Right kidney (tissue), 1 donor: ENCODE results near the gene KRTCAP2.
"Not testable (repeated sequence)": the region's sequence is repeated elsewhere in the genome, so short reads cannot be mapped to it uniquely, and the experiment has no call there.

Source experiments
- DNase-seq: peaks from one replicate; pipeline ENCODE4 v3.0.0-alpha.2; 2016

KRTCAP2 gene

DNA sequence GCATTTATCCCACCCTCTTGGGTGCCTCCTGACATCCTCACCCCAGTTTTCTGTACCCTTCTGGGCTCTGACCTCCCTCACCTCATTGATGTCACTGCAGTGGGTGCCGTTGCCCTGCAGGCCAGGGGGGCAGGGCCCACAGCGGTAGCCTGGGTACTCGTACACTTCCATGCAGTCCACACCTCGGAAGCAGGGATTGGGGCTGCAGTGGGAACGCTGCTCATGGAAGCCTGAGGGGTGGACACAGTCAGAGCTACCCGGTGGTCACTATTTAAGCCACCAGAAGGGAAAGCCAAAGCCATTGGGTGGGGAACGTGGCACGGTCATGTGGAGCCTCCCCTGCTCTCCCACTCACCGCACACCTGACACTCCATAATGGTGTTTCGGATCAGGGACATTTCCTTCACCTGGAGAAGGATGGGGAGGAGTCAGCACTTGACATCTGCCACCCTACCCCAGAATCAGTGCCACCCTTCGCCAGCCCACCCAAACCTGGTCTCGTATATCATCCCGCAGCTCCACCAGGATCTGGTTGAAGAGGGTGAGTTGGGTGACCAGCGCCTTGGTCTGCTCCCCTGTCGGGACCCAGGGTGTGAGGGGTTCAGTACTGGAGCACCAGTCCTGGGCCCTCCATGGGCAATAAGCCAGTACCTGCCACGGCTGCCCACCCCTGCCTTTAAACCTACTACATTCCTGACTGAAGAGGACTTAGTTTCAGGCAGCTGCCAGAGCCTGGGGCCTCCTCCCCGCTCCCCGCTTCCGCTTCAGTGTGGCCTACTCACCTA lies 29.8 kb upstream of the KRTCAP2 start:
- no peak for DNase-seq

DNA sequence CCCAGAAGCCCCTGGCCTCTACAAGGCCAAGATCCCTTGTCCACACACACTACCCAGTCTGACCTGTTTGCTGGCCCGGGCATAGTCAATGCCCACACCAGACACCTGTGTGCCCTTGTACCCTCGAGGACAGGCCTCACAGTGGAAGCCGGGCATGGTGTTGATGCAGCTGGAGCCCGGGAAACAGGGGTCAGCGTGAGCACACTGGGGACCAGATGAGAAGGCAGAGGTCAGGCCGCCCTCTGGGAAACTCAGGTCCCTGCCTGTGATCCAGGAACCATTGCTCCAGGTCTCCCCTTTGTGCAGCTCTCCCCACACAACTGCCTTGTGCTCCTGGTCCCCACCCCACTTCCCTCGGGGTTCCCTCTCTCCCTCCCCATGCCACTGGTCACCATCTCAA lies 29.1 kb upstream of the KRTCAP2 start:
- DNase-seq = no peak

DNA sequence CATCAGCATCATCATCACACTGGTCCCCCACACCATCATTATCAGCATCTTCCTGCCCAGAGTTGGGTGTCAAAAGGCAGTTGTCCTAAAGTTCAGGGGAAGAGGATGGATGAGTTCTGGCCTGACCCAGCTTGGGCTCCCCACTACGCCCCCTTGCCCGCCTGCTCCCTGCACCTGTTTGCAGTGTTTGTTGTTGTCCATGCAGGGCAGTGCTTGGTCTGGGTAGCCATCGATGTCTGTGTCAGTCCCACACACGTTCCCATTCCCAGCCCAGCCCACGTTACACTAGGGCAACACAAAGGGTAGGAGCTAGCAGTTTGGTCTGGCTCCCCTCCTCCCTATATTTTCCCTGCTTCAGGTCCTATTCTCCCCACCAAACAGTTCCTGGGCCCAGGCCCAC lies 27.8 kb upstream of the KRTCAP2 start:
- DNase-seq = no peak

DNA sequence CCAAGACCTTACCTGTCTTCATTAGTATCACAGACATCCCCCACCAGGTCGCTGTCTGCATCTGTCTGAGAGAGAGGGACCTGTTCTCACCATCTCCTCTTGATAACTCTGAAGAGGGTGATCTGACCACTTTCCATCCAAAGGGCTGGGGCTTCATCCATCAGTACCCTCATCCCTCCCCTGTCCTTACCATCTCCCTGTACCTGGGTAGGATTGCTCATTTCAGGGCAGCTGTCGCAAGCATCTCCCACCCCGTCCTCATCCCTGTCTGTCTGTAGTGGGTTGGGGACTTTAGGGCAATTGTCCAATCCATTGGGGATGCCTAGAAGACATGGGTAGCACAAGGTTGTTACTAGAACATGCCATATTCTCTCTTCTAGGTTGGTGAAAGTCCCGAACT lies 26.7 kb upstream of the KRTCAP2 start:
- no peak for DNase-seq

DNA sequence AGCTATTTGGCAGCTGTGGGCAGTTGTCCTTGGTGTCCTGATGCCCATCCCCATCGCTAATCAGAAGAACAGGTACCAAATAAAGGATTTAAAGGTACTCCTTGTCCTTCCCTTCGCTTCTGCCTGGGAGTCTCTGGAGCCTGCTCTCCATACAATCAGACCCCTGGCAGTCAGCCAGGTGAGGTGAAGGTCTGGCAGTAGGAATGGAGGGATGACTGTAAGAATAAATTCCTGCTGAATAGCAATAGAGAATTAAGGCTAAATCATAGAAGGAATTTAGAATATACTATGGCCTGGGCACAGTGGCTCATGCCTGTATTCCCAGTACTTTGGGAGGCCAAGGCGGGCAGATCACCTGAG lies 25.4 kb upstream of the KRTCAP2 start:
- no peak for DNase-seq

DNA sequence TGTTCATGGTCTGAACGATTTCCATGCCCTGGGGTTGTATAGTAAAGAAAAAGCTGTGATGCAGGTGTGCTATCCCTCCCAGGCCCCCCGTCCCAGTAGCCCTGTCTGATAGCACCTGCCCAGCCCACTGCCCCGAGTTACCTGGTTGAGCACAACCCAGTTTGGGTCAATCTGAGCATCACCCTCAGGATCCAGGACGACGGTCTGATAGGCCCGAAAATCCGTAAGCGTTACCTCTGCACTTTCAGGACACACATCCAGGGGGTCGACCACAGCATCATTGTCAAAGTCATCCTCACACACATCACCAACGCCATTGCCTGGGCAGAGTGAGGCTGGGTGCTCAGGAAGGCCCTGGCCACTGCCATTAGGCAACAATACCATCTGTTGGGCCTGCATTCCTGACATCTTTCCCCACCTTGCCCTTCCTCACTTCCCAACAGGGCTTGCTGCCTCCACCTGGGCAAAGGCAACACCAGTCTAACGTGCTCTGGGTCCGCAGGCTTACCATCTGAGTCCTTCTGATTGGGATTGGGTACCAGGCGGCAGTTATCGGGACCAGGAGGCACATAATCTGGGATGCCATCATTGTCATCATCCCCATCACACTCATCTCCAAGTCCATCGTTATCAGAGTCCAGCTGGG lies 24.9 kb upstream of the KRTCAP2 start:
- DNase-seq = no peak

DNA sequence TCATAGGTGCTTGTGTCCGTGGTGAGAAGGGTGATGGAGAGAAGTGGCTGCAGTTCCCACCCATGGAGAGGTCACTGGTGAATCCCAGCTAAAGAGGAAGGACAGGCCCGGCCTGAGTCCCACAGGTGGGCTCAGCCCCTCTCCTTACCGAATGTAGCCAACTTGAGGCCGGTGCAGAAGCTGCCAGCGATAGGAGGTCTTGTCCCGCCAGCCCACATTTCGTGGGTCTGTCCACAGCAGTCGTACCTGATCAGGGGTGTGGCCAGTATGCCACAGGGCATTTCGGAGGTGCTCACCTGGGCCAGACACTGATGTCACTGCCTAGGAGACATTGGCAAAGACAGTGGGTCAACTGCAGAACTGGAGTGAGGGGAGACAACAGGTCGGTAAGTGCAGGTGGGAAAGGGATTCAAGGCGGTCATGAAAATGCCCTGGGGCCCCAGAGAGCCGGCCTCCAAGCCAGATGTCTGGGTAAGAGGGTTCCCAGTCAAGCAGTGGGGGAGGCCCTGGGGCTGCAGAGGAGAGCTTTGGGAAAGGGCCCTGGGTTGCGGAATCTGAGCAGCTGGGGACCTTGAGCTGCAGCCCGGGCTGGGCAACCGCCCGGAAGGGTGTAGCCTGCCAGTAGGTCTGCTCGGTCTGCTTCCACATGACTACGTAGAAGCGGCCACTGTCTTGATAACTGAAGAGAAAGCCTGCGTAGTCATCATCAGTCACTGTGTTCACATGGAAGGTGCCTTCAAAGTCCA lies 24.0 kb upstream of the KRTCAP2 start:
- no peak for DNase-seq

DNA sequence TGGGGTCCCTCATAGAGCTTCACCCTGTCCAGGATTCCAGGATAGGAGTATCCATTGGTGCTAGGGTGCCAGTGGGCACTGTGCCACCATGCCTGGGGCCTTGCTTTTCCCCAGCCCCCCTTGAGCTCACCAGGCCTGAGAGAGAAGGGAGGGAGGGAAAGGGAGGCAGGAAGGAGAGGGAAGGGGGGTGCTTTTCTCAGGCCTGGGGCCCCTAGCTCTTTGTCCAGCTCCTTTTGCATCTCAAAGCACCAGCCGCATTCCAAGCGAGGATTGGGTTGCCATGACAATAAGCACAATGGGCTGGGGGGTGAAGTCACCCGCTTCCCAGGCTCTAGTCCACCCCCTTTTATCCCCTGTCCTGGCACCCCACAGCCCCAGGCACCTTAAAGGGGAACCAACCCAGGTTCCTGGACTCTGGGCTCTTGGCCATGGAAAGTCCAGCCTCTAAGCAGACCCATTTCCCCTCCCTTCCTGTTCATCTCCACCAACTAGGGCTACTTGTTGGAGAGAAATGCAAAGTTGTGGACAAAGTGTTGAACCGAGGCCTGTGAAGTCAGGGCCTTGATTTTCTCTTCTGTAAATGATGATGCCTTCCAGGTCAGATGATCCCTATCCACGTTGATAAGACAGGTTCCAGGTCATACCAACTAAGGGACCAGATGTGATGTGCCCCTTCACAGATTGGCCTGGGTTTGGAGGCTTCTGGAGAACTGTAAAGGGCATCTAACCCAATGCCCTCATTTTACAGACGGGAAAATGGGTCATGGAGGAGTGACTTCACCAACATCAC lies 23.2 kb upstream of the KRTCAP2 start:
- no peak for DNase-seq

DNA sequence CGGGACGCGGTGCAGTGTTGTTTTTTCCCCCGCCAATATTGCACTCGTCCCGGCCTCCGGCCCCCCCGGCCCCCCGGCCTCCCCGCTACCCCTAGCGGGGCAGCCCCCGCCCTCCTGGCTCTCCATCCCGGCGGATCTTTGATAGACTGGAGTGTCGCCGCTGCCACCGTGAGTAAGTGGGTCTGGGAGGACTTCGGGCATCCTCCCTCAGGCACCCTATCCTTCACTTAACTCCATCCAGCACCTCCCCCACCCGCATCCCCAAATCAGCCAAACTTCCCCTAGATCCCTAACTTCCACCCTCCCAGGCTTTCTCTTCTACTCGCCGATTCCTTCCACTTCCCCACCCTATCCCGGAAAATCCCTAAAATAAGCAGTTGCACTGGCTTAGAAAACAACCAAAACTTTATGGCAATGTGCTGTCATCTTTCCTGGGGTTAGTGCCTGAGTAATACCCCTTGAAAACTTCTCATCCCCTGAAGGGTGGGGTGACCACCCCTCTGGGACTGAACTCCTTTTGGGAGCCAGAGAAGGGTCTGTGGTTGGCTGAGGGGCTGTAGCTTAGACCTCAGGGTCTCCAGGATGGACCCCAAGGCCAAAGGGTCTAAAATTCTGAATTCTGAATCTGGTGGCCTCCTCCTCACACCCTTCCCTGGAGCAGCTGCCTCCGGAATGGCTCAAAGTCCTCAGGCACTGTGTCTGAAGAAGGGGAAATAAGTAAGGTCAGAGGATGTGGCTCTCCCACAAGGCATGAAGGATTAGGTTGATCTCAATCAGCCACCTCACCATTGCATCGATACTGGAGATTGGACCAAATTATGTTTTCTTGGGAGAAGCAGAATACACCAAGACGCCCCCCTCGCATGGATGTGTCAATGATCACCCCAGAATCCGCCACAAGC lies 22.3 kb upstream of the KRTCAP2 start:
- DNase-seq = no peak

DNA sequence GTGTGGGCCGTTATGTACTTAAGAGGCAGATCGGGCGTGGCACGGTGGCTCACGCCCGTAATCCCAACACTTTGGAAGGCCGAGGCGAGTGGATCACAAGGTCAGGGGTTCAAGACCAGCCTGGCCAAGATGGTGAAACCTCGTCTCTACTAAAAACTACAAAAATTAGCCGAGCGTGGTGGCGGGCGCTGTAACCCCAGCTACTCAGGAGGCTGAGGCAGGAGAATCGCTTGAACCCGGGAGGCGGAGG lies 20.8 kb upstream of the KRTCAP2 start:
- DNase-seq = not testable (repeated sequence)

DNA sequence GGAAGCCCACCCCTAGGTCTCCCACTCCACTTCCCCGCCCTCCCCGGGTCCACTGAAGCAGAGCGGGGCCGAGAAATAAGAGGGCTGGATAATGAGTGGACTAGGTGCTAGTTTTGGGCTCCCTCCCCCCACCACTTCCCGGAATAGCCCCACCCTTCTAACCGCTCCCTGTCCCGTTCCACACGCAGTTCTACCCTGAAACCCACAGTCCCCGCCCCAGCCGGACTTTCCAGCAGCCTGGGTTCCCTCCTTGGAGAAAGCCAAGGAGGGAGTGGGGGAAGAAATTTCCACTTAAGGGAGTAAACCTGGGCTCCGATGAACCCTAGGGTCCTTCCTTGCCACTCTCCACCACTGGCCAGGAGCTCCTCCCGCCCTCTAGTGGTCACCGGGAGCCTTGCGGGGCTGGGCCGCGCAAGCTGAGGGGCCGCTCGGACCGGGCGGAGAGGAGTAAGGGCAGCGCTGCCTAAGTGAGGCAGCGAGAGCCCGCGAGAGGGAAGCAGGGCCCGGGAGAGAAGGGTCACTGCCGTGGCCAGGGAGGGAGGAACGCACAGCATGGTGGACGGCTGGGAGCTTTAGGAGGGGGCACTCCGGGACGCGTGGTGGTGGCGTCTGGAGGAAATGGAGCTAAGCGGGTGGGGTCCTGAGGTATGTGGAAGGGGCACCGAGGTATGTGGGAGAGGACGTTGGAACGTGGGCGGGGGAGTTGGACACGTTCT lies 20.3 kb upstream of the KRTCAP2 start:
- DNase-seq = peak; percentile 95

DNA sequence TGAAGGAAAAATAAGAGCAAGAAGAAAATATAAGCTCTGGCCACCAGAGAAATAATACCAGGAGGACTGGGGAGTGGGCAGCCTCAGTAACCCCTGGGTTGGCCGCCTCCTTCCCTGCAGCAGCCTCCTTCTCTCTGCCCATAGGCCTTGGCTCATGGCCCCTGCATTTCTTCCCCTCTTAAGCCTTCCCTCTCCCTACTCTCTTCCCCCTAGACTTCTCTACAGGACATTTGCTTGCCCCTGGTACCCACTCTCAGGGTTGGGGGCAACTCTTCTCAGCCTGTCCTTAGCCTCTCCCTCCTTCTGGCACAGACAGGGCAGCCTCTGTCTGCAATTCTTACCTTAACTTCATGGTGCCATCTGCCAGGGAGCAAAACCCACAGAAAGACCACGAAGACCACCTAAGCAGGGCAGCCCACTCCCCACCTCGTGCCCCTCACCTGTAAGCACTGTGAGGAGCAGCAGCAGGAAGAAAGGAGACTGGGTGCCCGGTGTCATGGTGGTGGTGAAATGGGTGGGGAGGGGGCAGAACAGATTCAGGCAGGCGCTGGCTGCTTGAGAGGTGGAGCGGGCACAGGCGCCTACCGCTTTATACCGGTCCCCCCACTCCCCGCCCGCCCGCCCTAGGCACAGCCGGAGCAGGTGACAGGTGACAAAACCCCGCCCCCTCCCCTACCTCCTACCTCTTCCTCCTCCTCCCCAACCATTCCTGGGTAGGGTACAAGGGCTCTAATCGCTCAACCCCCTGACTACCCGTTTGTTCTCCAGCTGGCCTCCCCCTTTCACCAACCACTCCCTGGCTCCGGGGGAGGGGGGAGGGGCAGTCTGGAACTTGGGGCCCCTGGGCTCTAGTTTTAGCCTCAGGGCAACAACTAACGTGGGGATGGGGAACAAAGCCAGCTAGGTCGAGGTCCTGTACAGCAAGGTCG lies 19.5 kb upstream of the KRTCAP2 start:
- DNase-seq = peak; percentile 39

DNA sequence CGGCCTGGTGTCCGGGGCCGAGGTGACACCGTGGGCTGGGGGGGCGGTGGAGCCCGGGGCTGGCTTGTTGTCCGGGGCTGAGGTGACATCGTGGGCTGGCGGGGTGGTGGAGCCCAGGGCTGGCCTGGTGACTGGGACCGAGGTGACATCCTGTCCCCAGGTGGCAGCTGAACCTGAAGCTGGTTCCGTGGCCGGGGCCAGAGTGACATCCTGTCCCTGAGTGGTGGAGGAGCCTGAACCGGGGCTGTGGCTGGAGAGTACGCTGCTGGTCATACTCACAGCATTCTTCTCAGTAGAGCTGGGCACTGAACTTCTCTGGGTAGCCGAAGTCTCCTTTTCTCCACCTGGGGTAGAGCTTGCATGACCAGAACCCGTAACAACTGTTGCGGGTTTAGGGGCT lies 18.8 kb upstream of the KRTCAP2 start:
- no peak for DNase-seq

DNA sequence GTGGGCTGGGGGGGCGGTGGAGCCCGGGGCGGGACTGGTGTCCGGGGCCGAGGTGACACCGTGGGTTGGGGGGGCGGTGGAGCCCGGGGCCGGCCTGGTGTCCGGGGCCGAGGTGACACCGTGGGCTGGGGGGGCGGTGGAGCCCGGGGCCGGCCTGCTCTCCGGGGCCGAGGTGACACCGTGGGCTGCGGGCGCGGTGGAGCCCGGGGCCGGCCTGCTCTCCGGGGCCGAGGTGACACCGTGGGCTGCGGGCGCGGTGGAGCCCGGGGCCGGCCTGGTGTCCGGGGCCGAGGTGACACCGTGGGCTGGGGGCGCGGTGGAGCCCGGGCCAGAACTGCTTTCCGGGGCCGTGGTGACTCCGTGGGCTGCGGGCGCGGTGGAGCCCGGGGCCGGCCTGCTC lies 16.8 kb upstream of the KRTCAP2 start:
- DNase-seq = not testable (repeated sequence)

DNA sequence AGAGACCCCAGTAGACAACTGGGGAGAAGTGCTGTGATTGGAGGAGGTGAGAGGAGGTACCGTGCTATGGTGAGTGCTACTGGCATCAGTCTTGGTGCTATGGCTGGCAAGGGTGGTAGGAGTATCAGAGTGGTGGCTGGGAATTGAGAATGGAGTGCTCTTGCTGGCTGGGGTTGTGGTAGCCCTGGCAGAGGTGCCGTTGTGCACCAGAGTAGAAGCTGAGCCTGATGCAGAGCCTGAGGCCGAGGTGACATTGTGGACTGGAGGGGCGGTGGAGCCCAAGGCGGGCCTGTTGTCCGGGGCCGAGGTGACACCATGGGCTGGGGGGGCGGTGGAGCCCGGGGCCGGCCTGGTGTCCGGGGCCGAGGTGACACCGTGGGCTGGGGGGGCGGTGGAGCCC lies 15.2 kb upstream of the KRTCAP2 start:
- DNase-seq = no peak

DNA sequence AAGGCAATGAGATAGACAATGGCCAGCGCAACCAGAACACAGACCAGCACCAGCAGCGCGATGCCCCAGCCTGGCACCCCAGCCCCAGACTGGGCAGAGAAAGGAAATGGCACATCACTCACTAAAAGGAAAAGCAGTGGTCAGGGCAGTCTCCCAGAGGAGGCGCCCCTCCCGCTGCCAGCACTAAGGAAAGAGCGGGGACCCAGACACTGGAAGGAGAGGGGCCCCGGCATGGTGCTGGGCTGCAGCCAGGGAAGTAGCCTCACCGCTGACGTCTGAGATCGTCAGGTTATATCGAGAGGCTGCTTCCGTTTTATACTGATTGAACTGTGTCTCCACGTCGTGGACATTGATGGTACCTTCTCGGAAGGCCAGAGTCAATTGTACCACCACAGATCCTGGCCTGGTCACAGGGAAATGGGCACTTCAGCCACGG lies 14.4 kb upstream of the KRTCAP2 start:
- DNase-seq = no peak

DNA sequence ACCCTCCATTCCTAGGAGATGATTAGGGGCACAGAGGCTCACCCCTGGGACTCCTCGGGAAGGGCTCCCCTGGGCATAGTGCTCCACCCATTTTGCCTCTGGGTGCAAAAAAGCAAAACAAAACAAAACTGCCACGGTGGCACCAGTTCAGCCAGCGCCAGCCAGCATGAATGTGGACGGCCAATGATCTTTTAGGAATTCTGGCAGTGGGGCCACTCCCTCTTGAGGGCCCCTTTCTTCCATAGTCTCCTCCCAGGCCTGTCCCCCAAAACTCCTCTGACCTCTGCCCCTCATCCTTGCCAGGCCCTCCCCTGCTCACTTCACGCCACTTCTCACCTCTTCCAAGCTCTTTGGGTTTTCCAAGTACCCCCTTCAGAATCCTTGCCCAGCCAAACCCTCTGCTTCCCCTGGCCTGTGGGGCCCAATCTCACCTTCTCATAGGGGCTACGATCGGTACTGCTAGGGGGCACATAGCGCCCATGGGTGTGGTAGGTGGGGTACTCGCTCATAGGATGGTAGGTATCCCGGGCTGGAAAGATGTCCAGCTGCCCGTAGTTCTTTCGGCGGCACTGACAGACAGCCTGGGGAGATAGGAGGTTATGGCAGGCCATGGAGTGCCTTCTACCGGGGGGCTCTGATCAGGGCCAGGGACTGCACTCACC lies 13.8 kb upstream of the KRTCAP2 start:
- DNase-seq = no peak

DNA sequence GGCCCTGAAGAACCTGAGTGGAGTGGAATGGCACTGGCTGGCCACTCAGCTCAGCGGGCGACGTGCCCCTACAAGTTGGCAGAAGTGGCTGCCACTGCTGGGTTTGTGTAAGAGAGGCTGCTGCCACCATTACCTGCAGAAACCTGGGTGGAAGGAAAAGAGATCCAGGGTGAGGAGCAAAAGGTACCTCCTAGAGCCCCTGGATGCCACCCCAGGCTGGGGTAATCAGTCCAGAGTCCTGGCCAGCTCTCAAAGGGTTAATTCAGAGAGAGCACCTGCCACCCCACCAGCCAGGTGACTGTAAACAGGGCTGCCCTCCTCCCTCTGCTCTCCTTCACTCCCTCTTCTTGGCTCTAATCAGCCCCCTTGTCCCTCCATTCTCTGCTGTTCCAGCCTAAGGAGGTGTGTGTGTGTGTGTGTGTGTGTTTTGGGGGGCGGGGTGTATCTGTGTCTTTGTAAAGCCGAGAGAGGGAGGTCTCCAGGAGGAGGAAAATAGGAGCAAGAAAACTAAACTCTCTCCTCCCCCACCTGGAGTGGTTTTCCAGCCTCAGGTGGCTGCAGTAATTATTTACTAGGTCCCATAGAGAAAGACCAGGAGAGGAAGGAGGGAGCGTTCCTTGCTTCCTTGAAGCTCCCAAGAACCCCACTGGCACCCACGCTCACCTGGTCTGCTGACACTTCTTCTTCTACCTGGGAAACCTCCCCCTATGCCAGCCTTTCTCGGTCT lies 13.1 kb upstream of the KRTCAP2 start:
- peak; percentile 67 for DNase-seq

DNA sequence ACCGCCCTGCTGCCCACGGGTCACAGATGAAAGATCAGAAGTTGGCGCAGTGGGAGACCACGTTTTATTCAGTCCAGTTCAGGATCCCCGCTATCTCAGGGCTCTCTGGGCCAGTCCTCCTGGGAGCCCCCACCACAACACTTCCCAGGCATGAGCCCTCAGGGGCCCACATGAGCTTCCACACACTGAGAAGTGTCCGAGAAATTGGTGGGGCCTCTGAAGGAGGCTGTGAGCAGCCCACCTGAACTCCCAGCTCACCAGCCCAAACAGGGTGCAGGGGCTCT lies 12.6 kb upstream of the KRTCAP2 start:
- no peak for DNase-seq
